PC-3 (cell line): ENCODE measurements around the gene KCNN2. TPM values are rescaled to one million over a fixed set of nuclear protein-coding genes. Genes with fewer than 3 reads are reported as not detected.

Source experiments
- ATAC-seq: fragments of 200-7000 bp; cut with Tn5 transposase; 2 replicates; pipeline ENCODE4 v1.9.1; 2020; ENCODE audit warnings: mild to moderate bottlenecking, moderate library complexity
- BruUV-seq: library from RNA; stranded (reverse); fragments of 400-500 nt; replicated peaks from 2 replicates; lab custom pipeline; 2021; lab: Mats Ljungman, UMichigan
- CTCF ChIA-PET: fragments of 300-600 bp; sonication (Branson Sonifier 250); formaldehyde crosslinking; loops from one replicate; lab custom pipeline; 2022; ENCODE audit warnings: antibody characterized with exemption; lab: Charles Lee
- POLR2A ChIA-PET: fragments of 300-600 bp; sonication (Branson Sonifier 250); formaldehyde crosslinking; loops from one replicate; lab custom pipeline; 2022; ENCODE audit warnings: antibody characterized with exemption; ENCODE audit not compliant: unreplicated experiment; lab: Charles Lee
- DNase-seq: peaks from one replicate; pipeline ENCODE4 v3.0.0-alpha.2; 2015
- H2AFZ ChIP-seq: fragments of 300-600 bp; sonication (generic); 2 replicates; pipeline ENCODE4 v1.6.0; 2016; ENCODE audit warnings: antibody characterized with exemption, low read length
- H3F3A ChIP-seq: fragments of 300-600 bp; sonication (generic); one replicate; pipeline ENCODE4 v1.6.0; 2017; ENCODE audit warnings: antibody characterized with exemption, low read length, control low read depth, mild to moderate bottlenecking; ENCODE audit not compliant: unreplicated experiment
- H3K27ac ChIP-seq: fragments of 300-600 bp; sonication (generic); 2 replicates; pipeline ENCODE4 v1.5.1; 2016; ENCODE audit warnings: mild to moderate bottlenecking, low read length
- H3K27me3 ChIP-seq: fragments of 300-600 bp; sonication (generic); 2 replicates; pipeline ENCODE4 v1.6.1; 2016; ENCODE audit warnings: low read length, mixed read lengths
- H3K36me3 ChIP-seq: fragments of 300-600 bp; sonication (generic); 2 replicates; pipeline ENCODE4 v1.6.1; 2016; ENCODE audit warnings: low read depth, mixed run types, low read length, mixed read lengths
- H3K4me1 ChIP-seq: fragments of 300-600 bp; sonication (generic); 2 replicates; pipeline ENCODE4 v1.5.1; 2016; ENCODE audit warnings: low read length; ENCODE audit not compliant: insufficient read depth
- H3K4me2 ChIP-seq: fragments of 300-600 bp; sonication (generic); 2 replicates; pipeline ENCODE4 v1.6.0; 2016; ENCODE audit warnings: low read length
- H3K4me3 ChIP-seq: fragments of 300-600 bp; sonication (generic); 2 replicates; pipeline ENCODE4 v1.5.1; 2016; ENCODE audit warnings: mild to moderate bottlenecking, low read length, mixed read lengths
- H3K79me2 ChIP-seq: fragments of 300-600 bp; sonication (generic); 2 replicates; pipeline ENCODE4 v1.6.1; 2017; ENCODE audit warnings: low read length, mixed read lengths
- H3K9ac ChIP-seq: fragments of 300-600 bp; sonication (generic); 2 replicates; pipeline ENCODE4 v1.6.0; 2016; ENCODE audit warnings: mild to moderate bottlenecking, low read length
- H3K9me2 ChIP-seq: fragments of 300-600 bp; sonication (generic); replicated peaks from 2 replicates; pipeline ENCODE4 v1.6.1; 2016; ENCODE audit warnings: mixed run types, low read length, mixed read lengths
- H3K9me3 ChIP-seq: fragments of 300-600 bp; sonication (generic); 2 replicates; pipeline ENCODE4 v1.6.1; 2016; ENCODE audit warnings: low read length, mixed read lengths
- H4K20me1 ChIP-seq: fragments of 300-600 bp; sonication (generic); 2 replicates; pipeline ENCODE4 v1.6.1; 2016; ENCODE audit warnings: low read length, mixed read lengths
- EZH2 ChIP-seq: fragments of 300-600 bp; sonication (generic); IDR thresholded peaks from one replicate; pipeline ENCODE4 v1.6.1; 2017; ENCODE audit warnings: antibody characterized with exemption, mild to moderate bottlenecking, low read length; ENCODE audit not compliant: unreplicated experiment
- EZH2phosphoT487 ChIP-seq: fragments of 300-600 bp; sonication (generic); IDR thresholded peaks from 2 replicates; pipeline ENCODE4 v1.6.1; 2018; ENCODE audit warnings: mild to moderate bottlenecking, antibody characterized with exemption, low read length, borderline replicate concordance
- intact Hi-C: fragments of 100-400 bp; cut with micrococcal nuclease; formaldehyde crosslinking; loops from 2 replicates; pipeline ENCODE4 v1.9.0; 2023
- total RNA-seq: library from RNA; depleted of rRNA; stranded (reverse); fragments of >200 nt; gene quantifications from 2 replicates; pipeline ENCODE4 v1.2.3, GENCODE V29; 2014
- TF ChIP-seq, protein P1 (sequence below): fragments of 300-600 bp; sonication (generic); conservative IDR thresholded peaks from 2 replicates; pipeline ENCODE4 v1.5.1; 2017; ENCODE audit warnings: antibody characterized with exemption, low read depth, mild to moderate bottlenecking, low read length

KCNN2 gene
- total RNA-seq, 1 experiment from 2014 or later, result 0.07 TPM

DNA sequence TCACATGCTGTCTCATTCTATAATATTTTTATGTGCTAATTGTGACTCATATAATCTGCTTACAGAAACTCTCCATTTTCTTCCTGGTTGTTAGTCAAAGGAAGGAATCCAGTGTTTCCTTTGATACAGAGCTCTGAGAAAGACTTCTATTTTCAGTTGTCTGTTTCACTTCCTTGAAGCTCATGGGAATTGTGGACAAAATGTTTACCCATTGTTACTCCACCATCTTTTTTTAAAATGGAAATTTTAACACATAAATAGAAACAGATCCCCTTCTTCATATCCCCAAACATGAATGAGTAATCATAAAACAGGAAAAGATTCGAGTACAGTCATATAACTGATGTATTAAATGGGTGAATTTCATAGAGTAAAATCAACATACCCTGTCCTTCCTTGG is 42.0 kb upstream of the KCNN2 start:
- Histone ChIP-seq H2AFZ (no peak overlapping the region), H4K20me1 (no peaks in the 10 kb centered on the region), H3K4me3 (no peak overlapping the region), H3K4me2 (no peak overlapping the region), H3F3A (no peaks in the 10 kb centered on the region), H3K36me3 (no peaks in the 10 kb centered on the region), H3K27ac (no peak overlapping the region), H3K27me3 (no peaks in the 10 kb centered on the region), H3K79me2 (no peaks in the 10 kb centered on the region), H3K4me1 (no peaks in the 10 kb centered on the region), H3K9ac (no peak overlapping the region), H3K9me3 (no peaks in the 10 kb centered on the region), H3K9me2 (no peaks in the 10 kb centered on the region)
- ChIA-PET POLR2A (no interaction called here), CTCF (no interaction called here)
- intact Hi-C loops, result no loop called here
- BruUV-seq, result no TSS peak
- ATAC-seq, result no peak
- TF ChIP-seq EZH2phosphoT487 (no peak), EZH2 (no peak)
- TF ChIP-seq, protein P1, sequence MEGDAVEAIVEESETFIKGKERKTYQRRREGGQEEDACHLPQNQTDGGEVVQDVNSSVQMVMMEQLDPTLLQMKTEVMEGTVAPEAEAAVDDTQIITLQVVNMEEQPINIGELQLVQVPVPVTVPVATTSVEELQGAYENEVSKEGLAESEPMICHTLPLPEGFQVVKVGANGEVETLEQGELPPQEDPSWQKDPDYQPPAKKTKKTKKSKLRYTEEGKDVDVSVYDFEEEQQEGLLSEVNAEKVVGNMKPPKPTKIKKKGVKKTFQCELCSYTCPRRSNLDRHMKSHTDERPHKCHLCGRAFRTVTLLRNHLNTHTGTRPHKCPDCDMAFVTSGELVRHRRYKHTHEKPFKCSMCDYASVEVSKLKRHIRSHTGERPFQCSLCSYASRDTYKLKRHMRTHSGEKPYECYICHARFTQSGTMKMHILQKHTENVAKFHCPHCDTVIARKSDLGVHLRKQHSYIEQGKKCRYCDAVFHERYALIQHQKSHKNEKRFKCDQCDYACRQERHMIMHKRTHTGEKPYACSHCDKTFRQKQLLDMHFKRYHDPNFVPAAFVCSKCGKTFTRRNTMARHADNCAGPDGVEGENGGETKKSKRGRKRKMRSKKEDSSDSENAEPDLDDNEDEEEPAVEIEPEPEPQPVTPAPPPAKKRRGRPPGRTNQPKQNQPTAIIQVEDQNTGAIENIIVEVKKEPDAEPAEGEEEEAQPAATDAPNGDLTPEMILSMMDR, result no peak
- DNase-seq, result no peak

GRCh38 chr5:114324282-114324681 is 37.6 kb upstream of the KCNN2 start:
- H3F3A ChIP-seq, result no peaks in the 10 kb centered on the region
- no peaks in the 10 kb centered on the region for H4K20me1 ChIP-seq

GRCh38 chr5:114325541-114325940 is 36.3 kb upstream of the KCNN2 start:
- Histone ChIP-seq H4K20me1 (no peaks in the 10 kb centered on the region), H3K36me3 (no peaks in the 10 kb centered on the region), H3K4me3 (no peak overlapping the region), H3K79me2 (no peaks in the 10 kb centered on the region), H3K4me2 (no peak overlapping the region), H3K27me3 (no peaks in the 10 kb centered on the region), H3K4me1 (no peaks in the 10 kb centered on the region), H3K9me3 (no peaks in the 10 kb centered on the region), H3K27ac (no peak overlapping the region), H3K9ac (no peak overlapping the region), H3F3A (no peaks in the 10 kb centered on the region), H3K9me2 (no peaks in the 10 kb centered on the region), H2AFZ (no peak overlapping the region)
- intact Hi-C loops, result no loop called here
- no TSS peak for BruUV-seq
- DNase-seq (no peak), ATAC-seq (no peak)
- ChIA-PET POLR2A (no interaction called here), CTCF (no interaction called here)
- TF ChIP-seq, protein P1, result no peak
- TF ChIP-seq EZH2 (no peak), EZH2phosphoT487 (no peak)

More at GRCh38 chr5:114324282-114324681, 37.6 kb upstream of the KCNN2 start:
- no peaks in the 10 kb centered on the region for H3K9me3 ChIP-seq
- no peak overlapping the region for H3K4me2 ChIP-seq
- no peak overlapping the region for H3K4me3 ChIP-seq
- H3K36me3 ChIP-seq, result no peaks in the 10 kb centered on the region
- CTCF ChIA-PET, result no interaction called here
- no peaks in the 10 kb centered on the region for H3K9me2 ChIP-seq
- no peak overlapping the region for H3K27ac ChIP-seq
- POLR2A ChIA-PET, result no interaction called here
- H2AFZ ChIP-seq, result no peak overlapping the region
- no peak for DNase-seq
- no peaks in the 10 kb centered on the region for H3K4me1 ChIP-seq
- no peak for ATAC-seq
- intact Hi-C loops, result no loop called here
- TF ChIP-seq EZH2phosphoT487 (no peak), EZH2 (no peak)
- TF ChIP-seq, protein P1, result no peak
- H3K79me2 ChIP-seq, result no peaks in the 10 kb centered on the region
- H3K9ac ChIP-seq, result no peak overlapping the region
- H3K27me3 ChIP-seq, result no peaks in the 10 kb centered on the region
- BruUV-seq, result no TSS peak
